Sigmoid colon (tissue), 4 donors: ENCODE measurements around the gene GALNT7.

Experiments used
- CTCF ChIP-seq, 4 experiments: fragments of 450-650 bp in 3 of 4; fragments of 200-600 bp in 1 of 4; IDR thresholded peaks; one replicate each; pipeline ENCODE4 v1.5.1; 2016 to 2019; ENCODE audit warnings: antibody characterized with exemption in 4 of 4, mild to moderate bottlenecking in 3 of 4, moderate library complexity in 2 of 4
- POLR2A ChIP-seq, 2 donors: fragments of 450-650 bp; IDR thresholded peaks; one replicate each; pipeline ENCODE4 v1.6.1; 2016; ENCODE audit warnings: antibody characterized with exemption in 2 of 2, mild to moderate bottlenecking in 2 of 2, moderate library complexity in 2 of 2
- POLR2AphosphoS5 ChIP-seq, 4 donors: sonication (generic); formaldehyde crosslinking; IDR thresholded peaks; one replicate each; pipeline ENCODE4 v1.6.1; 2017; ENCODE audit warnings: antibody characterized with exemption in 4 of 4

- TF ChIP-seq CTCF (IDR thresholded peaks at IDR 0.05) (no peak), POLR2A (IDR thresholded peaks at IDR 0.05) (no peak), POLR2AphosphoS5 (IDR thresholded peaks at IDR 0.05) (no peak)
Measured at GRCh38 chr4:173307778-173308177, 139.2 kb downstream of the GALNT7 start.
